Measurements from ENCODE around the gene MED27. TPM values are rescaled to one million over a fixed set of nuclear protein-coding genes. Genes with fewer than 3 reads are reported as not detected.

The MED27 gene
- total and polyA plus RNA-seq, 2 of the 13 experiments (the other 11 are each of a cell fraction or from before 2014, with no cell fraction given) = 16.9 to 19.0 TPM

DNA sequence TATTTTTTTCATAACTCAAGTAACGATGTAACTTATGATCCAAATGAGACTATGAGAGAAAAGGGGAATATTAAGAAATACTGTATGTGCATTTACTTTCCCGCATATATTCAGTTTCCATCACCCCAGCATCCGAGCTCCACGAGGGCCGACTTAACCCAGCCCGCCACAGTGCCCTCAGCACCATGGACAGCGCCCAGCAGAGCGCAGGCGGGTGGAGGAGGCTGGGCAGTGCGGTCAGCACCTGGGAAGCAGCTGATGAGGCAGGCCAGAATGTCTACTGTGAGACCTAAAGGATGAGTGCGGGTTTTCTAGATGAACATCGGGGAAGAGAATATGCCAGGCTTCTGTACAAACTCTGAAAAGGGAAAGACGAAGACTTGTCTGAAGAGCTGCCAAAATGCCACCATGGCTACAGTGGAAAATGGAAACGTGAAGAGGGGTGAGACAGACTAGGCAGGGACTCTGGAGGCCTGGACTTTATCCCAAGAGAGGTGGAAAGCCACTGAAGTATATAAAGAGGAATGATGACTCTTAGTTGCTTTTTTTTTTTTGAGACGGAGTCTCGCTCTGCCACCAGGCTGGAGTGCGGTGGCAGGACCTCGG lies 34.5 kb upstream of the MED27 start (continued):
- TF ChIP-seq, protein P1, sequence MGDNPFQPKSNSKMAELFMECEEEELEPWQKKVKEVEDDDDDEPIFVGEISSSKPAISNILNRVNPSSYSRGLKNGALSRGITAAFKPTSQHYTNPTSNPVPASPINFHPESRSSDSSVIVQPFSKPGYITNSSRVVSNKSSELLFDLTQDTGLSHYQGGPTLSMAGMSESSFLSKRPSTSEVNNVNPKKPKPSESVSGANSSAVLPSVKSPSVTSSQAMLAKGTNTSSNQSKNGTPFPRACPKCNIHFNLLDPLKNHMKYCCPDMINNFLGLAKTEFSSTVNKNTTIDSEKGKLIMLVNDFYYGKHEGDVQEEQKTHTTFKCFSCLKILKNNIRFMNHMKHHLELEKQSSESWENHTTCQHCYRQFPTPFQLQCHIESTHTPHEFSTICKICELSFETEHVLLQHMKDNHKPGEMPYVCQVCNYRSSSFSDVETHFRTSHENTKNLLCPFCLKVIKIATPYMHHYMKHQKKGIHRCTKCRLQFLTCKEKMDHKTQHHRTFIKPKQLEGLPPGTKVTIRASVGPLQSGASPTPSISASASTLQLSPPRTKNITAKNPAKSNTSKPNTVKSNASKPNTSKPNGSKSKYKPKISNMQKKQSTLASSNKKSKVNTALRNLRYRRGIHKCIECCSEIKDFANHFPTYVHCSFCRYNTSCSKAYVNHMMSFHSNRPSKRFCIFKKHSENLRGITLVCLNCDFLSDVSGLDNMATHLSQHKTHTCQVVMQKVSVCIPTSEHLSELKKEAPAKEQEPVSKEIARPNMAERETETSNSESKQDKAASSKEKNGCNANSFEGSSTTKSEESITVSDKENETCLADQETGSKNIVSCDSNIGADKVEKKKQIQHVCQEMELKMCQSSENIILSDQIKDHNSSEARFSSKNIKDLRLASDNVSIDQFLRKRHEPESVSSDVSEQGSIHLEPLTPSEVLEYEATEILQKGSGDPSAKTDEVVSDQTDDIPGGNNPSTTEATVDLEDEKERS (CRISPR knock-in tag; IDR thresholded peaks at IDR 0.05) = peak; percentile 92
- TF ChIP-seq NFE2L2 (IDR thresholded peaks at IDR 0.05; ENCODE audit: low read length) (no peak), MXD4 (CRISPR knock-in tag; IDR thresholded peaks at IDR 0.05) (peak; percentile 95; the same call in 1 of the 2 replicates), SP140L (CRISPR knock-in tag; IDR thresholded peaks at IDR 0.05; ENCODE audit: borderline replicate concordance) (peak; percentile 98; the same call in 1 of the 2 replicates), NFKBIZ (CRISPR knock-in tag; IDR thresholded peaks at IDR 0.05) (peak; percentile 98), TEAD2 (CRISPR knock-in tag; IDR thresholded peaks at IDR 0.05) (peak; percentile 96), HMG20B (CRISPR knock-in tag; conservative IDR thresholded peaks at IDR 0.05) (peak; percentile 90), ZNF12 (CRISPR knock-in tag; IDR thresholded peaks at IDR 0.05) (peak; percentile 94), EED (CRISPR knock-in tag; IDR thresholded peaks at IDR 0.05) (peak; percentile 58; the same call in 1 of the 2 replicates), ZSCAN21 (CRISPR knock-in tag; IDR thresholded peaks at IDR 0.05; ENCODE audit: borderline replicate concordance) (peak; percentile 98)
- TF ChIP-seq, protein P2, sequence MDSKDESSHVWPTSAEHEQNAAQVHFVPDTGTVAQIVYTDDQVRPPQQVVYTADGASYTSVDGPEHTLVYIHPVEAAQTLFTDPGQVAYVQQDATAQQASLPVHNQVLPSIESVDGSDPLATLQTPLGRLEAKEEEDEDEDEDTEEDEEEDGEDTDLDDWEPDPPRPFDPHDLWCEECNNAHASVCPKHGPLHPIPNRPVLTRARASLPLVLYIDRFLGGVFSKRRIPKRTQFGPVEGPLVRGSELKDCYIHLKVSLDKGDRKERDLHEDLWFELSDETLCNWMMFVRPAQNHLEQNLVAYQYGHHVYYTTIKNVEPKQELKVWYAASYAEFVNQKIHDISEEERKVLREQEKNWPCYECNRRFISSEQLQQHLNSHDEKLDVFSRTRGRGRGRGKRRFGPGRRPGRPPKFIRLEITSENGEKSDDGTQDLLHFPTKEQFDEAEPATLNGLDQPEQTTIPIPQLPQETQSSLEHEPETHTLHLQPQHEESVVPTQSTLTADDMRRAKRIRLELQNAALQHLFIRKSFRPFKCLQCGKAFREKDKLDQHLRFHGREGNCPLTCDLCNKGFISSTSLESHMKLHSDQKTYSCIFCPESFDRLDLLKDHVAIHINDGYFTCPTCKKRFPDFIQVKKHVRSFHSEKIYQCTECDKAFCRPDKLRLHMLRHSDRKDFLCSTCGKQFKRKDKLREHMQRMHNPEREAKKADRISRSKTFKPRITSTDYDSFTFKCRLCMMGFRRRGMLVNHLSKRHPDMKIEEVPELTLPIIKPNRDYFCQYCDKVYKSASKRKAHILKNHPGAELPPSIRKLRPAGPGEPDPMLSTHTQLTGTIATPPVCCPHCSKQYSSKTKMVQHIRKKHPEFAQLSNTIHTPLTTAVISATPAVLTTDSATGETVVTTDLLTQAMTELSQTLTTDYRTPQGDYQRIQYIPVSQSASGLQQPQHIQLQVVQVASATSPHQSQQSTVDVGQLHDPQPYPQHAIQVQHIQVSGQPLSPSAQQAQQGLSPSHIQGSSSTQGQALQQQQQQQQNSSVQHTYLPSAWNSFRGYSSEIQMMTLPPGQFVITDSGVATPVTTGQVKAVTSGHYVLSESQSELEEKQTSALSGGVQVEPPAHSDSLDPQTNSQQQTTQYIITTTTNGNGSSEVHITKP (CRISPR knock-in tag; IDR thresholded peaks at IDR 0.05; ENCODE audit: low read depth) = peak; percentile 85
- TF ChIP-seq, protein P3, sequence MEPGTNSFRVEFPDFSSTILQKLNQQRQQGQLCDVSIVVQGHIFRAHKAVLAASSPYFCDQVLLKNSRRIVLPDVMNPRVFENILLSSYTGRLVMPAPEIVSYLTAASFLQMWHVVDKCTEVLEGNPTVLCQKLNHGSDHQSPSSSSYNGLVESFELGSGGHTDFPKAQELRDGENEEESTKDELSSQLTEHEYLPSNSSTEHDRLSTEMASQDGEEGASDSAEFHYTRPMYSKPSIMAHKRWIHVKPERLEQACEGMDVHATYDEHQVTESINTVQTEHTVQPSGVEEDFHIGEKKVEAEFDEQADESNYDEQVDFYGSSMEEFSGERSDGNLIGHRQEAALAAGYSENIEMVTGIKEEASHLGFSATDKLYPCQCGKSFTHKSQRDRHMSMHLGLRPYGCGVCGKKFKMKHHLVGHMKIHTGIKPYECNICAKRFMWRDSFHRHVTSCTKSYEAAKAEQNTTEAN (CRISPR knock-in tag; conservative IDR thresholded peaks at IDR 0.05) = peak; percentile 94
- TF ChIP-seq, protein P4, sequence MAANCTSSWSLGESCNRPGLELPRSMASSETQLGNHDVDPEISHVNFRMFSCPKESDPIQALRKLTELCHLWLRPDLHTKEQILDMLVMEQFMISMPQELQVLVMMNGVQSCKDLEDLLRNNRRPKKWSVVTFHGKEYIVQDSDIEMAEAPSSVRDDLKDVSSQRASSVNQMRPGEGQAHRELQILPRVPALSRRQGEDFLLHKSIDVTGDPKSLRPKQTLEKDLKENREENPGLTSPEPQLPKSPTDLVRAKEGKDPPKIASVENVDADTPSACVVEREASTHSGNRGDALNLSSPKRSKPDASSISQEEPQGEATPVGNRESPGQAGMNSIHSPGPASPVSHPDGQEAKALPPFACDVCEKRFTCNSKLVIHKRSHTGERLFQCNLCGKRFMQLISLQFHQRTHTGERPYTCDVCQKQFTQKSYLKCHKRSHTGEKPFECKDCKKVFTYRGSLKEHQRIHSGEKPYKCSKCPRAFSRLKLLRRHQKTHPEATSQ (CRISPR knock-in tag; IDR thresholded peaks at IDR 0.05; ENCODE audit: borderline replicate concordance) = no peak
- TF ChIP-seq, protein P5, sequence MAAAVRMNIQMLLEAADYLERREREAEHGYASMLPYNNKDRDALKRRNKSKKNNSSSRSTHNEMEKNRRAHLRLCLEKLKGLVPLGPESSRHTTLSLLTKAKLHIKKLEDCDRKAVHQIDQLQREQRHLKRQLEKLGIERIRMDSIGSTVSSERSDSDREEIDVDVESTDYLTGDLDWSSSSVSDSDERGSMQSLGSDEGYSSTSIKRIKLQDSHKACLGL (CRISPR knock-in tag; IDR thresholded peaks at IDR 0.05) = peak; percentile 92
- TF ChIP-seq, protein P6, sequence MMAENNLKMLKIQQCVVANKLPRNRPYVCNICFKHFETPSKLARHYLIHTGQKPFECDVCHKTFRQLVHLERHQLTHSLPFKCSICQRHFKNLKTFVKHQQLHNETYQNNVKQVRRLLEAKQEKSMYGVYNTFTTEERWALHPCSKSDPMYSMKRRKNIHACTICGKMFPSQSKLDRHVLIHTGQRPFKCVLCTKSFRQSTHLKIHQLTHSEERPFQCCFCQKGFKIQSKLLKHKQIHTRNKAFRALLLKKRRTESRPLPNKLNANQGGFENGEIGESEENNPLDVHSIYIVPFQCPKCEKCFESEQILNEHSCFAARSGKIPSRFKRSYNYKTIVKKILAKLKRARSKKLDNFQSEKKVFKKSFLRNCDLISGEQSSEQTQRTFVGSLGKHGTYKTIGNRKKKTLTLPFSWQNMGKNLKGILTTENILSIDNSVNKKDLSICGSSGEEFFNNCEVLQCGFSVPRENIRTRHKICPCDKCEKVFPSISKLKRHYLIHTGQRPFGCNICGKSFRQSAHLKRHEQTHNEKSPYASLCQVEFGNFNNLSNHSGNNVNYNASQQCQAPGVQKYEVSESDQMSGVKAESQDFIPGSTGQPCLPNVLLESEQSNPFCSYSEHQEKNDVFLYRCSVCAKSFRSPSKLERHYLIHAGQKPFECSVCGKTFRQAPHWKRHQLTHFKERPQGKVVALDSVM (CRISPR knock-in tag; IDR thresholded peaks at IDR 0.05) = no peak; the same call in 1 of the 2 replicates
